ENCODE data around the gene PCSK5.

PCSK5 gene

GRCh38 chr9:76213751-76214150 lies 323.3 kb downstream of the PCSK5 start:
- no peak for DNase-seq

- no peak for DNase-seq
Observed at GRCh38 chr9:76215066-76215465, 324.6 kb downstream of the PCSK5 start.

DNA sequence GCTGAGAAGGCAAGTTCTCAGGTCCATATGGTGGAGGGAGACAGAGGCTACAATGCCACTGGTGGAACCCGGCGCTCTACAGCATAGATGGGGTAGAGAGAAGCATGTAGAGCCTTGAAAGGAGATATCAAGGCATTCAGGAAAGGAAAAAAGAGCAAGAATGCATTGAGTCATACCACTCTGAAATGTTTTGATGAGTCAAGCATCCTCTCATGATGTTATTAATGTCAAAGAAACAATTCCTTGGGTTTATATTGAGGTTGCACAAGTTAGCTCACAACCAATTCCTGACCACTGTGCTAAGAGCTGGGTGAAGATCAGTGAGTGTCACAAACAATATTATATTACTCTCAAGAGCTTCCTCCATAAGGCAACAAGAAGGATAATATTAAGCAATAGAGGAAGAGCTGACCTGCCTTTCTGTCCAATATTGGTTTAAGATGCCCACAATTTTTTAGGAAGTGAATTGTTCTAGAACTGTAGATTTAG lies 325.7 kb downstream of the PCSK5 start:
- DNase-seq = no peak

DNA sequence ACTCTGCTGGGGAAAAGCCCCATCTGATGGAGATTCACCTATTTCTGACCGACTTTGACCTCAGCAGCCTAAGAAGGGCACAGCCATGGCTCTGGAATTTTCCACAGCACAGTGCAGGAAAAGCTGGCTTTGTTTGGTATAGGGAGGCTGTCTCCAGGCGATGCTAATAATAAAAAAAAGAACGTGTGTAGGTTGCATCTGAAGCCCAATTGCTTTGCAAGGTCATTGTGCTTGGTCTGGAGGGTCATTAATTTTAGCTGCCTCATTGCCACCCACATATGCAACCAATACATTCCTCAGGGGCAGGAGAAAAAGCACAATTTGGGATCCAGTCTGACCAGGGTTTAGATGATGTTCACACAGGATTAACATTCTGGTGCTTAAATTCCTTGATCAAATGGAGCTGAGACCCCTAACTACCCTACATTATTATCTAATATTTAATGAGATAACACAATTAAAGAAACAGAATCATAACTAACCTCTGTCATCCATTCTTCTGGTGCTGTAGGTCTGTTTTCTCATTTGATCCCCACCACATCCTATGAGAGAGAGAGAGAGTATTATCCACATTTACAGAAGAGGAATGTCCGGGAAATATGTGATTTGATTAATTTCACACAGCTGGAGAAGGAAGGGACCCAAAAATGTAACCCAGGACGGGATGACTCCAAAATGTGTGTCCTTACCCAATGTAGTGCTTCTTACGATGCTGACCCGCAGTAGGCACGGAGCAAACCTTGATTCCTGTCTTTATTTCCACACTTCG lies 327.8 kb downstream of the PCSK5 start:
- no peak for DNase-seq

DNA sequence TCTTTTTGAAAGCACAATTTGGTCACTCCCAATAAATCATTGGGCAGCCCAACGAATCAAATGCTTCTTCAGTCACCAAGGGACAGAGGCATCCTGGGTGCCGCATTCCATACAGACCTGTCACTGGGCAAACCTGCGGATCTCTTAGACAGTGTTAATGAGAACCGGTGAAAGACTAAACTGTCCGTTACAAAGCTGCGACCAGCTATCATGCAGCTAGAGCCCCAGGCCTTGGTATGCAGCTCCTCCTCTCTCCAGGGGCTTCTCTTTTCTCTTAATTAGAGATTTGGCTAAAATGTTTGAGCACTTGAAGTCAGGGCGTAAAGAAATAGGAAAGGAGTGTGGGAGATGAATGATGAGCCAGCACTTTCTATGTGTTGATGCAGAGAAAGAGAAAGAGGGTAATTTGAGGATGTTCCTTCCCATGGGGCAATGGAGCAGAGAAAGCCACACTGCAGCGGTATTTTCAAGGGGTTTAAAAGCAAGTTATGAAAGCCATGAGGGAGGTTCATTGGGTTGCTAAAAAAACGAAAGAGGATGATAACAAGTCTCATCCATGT lies 328.5 kb downstream of the PCSK5 start:
- no peak for DNase-seq

DNA sequence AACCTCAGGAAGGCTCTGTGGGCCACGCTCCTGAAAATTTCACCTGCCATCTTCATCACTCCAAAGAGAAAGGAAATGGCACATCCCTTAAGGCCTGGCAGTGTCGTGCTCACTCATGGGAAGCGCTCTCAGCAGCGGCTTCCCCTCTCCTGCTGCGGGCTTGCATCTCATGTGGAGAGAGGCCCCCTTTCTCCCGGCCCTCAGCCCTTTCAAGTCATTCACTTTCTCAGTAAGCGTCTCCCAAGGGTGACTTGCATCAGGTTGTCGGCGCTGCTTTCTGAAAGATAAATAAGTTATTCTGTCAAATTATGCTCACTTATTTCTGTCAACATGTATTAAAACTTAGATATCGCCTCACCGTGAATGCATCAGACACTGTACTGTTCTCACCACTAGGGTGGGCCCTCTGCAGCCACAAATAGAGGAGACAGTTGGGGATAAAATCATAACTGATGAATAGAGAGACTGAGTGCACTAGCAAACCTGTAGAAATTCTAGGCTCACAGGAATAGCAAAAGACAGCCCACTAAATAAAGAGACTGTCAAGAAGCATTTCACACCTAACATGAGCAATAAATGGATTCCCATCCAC lies 329.2 kb downstream of the PCSK5 start:
- DNase-seq = no peak

DNA sequence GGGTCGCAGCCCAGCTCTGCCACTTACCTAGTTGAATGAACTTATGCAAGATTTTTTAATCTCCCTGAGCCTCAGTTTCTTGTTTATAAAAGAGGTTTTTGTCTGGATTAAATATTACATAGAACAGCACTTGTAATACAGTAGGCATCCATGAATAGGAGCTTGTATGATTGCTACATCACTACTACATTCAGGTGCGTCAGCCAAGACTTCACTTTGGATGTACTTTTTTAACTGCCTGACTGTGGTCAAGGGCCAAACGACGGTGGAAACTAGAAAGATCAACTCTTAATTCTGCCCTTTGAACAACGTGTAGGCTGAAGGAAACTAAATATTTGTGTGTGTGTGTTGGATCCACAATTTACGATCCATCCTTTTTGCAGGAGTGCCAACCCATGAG lies 330.9 kb downstream of the PCSK5 start:
- no peak for DNase-seq

DNA sequence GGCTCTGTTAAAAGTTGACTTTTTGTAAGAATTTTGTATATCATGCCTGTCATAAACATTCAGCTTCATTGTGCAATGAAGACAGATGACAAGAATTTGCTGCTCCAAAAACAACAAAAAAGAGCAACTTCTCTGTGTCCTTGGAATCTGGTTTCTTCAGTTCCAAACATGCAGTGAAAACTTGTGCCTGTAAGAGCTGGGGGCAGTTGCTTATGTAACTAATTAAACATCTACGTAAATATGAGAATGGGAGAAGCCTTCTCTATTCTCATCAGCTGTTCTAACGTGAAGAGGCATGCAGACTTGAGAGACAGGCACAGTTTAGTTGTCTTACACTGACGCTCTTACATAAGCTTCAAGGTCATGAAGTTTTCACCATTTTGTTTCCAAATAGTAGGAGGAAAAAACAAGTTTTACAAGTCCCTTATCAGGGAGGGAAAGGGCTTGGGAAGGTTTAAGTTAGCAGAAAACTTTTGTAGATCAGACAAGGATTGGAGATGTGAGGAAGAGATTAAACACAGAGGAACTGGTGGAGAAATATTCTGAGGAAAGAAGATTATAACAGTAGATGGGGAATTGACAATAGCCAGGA lies 333.4 kb downstream of the PCSK5 start:
- DNase-seq = no peak

DNA sequence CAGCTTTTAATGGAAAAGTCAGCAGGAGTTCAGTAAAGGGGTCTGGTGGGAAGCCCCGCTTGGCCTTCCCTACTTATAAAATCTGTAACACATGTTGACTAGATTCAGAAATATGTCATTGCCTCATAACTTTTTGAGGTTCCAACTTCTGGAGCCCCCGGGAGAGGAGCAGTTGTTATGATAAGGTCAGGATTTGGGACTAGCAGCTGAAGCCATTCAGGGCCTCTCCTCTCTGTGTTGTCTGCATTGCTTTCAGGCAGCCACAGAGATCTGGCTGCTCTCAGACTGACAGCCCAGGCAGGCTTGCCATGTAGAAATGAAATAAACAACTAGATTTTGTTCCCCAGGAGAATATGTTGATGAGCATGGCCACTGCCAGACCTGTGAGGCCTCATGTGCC lies 336.7 kb downstream of the PCSK5 start:
- no peak for DNase-seq

DNA sequence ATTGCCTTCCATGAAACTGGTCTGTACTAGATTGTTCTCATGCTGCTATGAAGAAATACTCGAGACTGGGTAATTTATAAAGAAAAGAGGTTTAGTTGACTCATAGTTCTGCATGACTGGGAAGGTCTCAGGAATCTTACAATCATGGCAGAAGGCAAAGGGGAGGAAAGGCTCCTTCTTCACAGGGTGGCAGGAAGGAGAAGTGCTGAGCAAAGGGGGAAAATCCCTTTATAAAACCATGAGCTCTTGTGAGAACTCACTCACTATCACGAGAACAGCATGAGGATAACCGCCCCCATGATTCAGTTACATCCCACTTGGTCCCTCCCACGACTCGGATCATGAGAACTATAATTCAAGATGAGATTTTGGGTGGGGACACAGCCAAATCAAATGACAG lies 340.5 kb downstream of the PCSK5 start:
- no peak for DNase-seq

GRCh38 chr9:76232861-76233489 lies 342.5 kb downstream of the PCSK5 start:
- DNase-seq = no peak

DNA sequence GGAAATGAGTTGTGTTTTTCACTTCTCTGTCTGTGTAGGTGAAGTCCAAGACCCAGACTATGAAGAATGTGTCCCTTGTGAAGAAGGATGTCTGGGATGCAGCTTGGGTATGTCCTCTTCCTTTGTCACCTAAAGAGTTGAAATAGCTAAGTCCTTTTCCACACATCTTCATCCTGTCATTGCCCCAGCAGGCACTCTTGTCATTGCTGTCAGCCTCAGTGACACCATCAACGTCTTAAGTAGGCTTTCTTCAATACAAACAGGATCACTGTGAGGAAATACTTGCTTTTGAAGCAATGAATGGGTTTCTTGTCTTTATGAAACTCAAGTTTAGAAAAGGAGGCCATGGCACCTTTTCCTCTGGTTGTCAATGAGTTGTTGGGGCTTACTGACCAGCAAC lies 350.1 kb downstream of the PCSK5 start:
- no peak for DNase-seq

GRCh38 chr9:76245518-76245917 lies 355.0 kb downstream of the PCSK5 start:
- DNase-seq = no peak

DNA sequence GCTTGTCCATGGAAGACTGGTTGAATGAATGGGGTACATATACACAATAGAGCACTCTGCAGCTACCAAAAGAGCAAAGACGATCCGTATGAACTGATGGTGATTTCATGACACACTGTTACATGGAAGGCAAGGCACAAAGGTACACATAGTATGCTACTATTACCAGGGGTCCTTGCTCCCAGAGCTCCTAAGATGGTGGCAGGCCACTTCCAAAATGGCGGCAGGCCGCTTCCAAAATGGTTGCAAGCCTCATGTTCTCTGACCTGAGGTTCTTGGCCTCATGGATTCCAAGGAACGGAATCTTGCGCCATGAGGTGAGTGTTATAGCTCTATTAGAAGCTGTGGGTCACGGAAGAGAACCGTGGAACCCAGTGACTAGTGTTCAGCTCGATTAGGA lies 356.2 kb downstream of the PCSK5 start:
- DNase-seq = no peak

DNA sequence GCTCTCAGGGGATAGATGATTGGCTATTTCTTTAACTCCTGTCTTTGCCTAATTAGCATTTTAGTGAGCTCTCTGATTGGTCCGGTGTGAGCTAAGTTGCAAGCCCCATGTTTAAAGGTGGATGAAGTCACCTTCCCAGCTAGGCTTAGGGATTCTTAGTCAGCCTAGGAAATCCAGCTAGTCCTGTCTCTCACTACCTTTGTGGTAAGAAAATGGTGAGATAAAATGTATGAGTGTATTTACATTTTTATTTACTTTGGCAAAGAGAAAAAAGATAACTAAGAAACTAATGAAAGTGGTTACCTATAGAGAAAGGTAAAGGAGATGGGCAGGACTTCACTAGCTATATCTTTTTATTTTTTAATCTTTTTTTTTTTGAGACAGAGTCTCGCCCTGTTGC lies 357.0 kb downstream of the PCSK5 start:
- DNase-seq = no peak

DNA sequence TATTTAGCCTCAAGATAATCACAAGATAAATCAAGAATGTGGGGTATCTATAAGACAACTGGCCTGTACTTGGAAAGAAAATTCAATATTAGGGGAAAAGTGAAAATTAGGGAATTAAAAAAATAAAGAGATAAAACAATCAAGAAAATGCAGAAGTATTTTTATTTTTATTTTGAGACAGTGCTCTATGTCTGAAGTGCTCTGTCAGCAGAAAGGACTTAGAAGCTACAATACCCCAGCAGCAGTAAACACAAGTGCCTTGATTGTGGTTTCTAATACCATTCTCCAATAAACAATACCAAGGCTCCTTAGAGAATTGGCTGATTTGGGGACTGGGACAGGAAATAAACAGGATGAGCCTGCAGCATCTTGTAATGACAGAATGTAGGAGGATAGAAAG lies 358.8 kb downstream of the PCSK5 start:
- no peak for DNase-seq

DNA sequence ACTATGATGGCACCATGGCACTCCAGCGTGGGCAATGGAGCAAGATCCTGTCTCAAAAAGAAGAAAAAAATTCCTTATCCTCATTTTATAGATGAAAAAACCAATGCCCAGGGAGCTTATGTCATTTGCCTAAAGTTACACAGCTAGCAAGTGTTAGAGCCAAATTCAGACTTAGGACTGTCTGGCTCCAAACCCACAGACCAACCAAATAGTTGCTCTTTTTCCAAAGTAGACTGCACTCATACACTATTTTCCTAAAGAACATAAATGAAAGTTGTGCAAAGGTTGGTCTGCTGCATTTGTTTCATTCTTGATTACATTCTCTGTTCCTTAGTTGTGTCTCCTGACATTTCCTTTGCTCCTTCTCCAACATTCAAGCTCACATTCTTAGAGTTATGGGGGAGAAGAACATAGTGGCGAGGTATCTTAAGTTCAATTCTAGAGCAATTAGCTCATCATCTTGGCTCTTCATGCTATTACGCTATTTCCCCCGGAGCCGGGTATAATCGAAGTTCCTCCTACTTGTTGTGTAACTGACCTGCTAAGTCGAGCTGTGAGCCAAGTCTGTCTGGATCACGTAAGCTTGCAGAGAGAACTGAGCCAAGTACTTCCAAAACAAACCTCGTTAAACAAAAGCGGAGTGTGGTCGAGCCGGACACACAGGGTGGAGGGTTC lies 365.4 kb downstream of the PCSK5 start:
- no peak for DNase-seq

DNA sequence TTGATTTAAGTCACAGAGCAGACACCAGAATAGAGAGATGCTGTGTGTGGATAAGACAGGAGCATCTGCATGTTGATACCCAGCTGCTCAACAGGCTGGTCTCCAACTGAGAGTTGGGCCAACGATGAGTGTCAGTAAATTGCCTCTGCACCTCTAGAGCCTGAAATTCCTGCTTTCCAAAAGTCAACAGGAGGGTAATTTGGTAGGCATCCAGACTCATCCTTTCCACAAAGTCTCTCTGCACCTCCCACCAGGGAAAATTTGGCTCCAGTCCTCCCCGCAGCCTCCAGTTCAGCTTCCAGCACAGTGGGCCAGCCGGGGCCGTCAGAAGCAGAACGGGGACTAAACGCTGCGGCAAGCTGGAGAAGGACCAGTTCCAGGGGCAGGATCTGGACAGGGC lies 366.8 kb downstream of the PCSK5 start:
- no peak for DNase-seq

DNA sequence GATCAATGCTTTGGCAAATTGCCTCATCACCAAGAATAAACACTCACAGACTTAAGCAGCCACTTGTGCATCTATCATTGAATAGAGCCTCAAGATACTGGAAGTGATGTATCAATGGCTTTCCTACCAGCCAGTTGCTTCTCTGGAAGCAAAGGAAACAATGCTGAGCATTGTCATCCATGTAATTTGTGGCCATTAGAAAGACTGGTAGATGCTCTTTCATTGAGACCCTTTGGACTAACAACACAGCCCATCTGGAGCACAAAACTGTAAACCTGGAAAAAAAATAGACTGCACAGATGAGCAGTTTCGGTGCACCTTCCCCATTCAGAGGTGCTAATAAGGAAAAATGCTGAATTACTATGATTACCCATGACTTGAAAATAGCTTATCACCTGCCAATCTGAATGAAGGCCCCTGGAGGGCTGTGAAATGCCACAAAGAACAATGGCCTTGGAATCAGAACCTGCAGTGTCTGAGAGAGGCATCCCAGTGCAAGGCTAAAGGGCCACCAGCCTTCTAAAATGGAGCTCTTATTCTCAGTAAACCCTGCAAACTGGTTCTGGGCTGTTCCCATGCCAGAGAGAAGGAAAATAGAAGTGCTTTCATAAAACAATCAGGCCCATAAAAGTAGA lies 376.3 kb downstream of the PCSK5 start:
- DNase-seq = no peak

DNA sequence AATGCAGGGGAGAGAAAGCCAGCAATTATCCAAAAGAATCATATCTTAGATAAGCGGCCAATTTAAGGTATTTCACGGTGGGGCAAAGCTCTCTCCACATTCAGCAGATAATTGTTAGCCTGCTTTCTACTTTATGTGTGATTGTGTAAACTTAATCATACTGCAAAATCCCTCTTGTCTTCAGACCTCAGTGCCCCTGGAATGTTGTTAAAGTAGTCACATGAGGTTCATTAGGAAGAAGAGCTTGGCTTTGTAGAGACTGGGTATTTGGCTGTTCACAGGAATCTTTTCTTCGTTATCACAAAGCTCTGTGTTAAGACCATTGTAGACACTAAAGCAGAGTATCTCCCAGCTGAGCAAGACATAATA lies 376.8 kb downstream of the PCSK5 start:
- no peak for DNase-seq

DNA sequence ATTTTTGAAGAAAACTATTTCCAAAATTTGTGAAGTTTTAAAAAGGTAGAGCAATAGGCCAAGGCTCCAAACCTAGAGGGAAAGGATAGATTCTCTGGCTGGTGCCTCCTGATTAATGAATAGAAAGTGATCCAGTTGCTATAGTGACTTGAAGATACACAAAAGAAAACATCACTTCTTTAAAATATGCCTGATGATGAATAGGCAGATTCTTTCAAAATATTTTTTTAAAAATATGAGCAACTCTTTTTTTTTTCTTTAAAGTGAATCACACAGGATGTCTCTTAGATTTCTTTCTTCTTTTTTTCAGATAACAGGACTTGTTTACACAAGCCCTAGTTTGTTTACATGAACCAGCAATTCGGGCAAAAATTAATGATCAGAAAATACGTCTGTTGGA lies 379.3 kb downstream of the PCSK5 start:
- no peak for DNase-seq

- DNase-seq = no peak
Observed at GRCh38 chr9:76271755-76272154, 381.3 kb downstream of the PCSK5 start.

DNA sequence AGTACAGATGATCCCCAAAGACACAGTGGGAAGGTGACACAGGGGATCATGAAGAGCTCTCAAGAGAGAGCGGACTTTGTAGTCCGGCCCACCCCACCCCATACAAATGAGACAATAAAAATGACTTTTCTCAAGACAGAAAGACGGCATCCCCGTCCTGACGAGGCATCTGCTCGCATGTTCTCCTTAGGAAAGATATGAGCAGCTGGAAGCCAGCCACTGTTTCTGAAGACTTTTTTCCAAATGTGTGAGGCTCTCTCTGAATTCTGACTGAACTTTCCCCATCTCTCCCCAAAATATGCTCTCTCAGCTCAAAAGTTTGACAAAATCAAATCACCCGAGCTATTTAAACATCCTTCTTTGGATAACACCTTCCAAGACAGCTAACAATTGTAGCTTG lies 398.6 kb downstream of the PCSK5 start:
- DNase-seq = no peak

All from NCI-H82 (cell line).